Cardiac muscle cell (in vitro differentiated cells and primary cell): ENCODE measurements around the gene VCAN. TPM values are rescaled to one million over a fixed set of nuclear protein-coding genes. Genes with fewer than 3 reads are reported as not detected.

ENCODE experiments used
- DNase-seq, 2 donors: peaks; one replicate each; pipeline versions ENCODE4 v3.0.0 to v3.0.0-alpha.2; 2010 to 2017; ENCODE audit warnings: low read depth in 1 of 2, low spot score in 1 of 2
- H3K27ac ChIP-seq: fragments of 200-600 bp; sonication (generic); 2 replicates; pipeline ENCODE4 v1.5.1; 2016
- H3K27me3 ChIP-seq: fragments of 200-600 bp; sonication (generic); 2 replicates; pipeline ENCODE4 v1.6.0; 2016; ENCODE audit warnings: control low read depth
- H3K36me3 ChIP-seq: fragments of 200-600 bp; sonication (generic); 2 replicates; pipeline ENCODE4 v1.5.1; 2016; ENCODE audit warnings: control low read depth
- H3K4me1 ChIP-seq: fragments of 200-600 bp; sonication (generic); 2 replicates; pipeline ENCODE4 v1.8.1; 2017; ENCODE audit warnings: low read depth, mild to moderate bottlenecking, mixed run types
- H3K4me3 ChIP-seq: fragments of 200-600 bp; sonication (generic); 2 replicates; pipeline ENCODE4 v1.5.1; 2016; ENCODE audit warnings: mild to moderate bottlenecking
- H3K9me3 ChIP-seq: fragments of 200-600 bp; sonication (generic); 2 replicates; pipeline ENCODE4 v1.5.1; 2017; ENCODE audit warnings: low read depth, mild to moderate bottlenecking, control low read depth
- polyA plus RNA-seq: library from polyadenylated mRNA; unstranded; fragments of >200 nt; fragmentation: Nextera tagmentation; extraction: Ambion mirVana; gene quantifications from 2 replicates; pipeline ENCODE4 v1.2.1, GENCODE V29; 2016
- total RNA-seq: library from RNA; depleted of rRNA; stranded (reverse); fragments of >200 nt; gene quantifications from 2 replicates; pipeline ENCODE4 v1.2.3, GENCODE V29; 2016
- TF ChIP-seq, protein P1 (sequence below): IDR thresholded peaks from 2 replicates; pipeline ENCODE4 v1.5.1; 2012; ENCODE audit warnings: low read depth, mild to moderate bottlenecking, low read length

VCAN gene
- total and polyA plus RNA-seq, 2 experiments from 2014 or later: 184 to 618 TPM

GRCh38 chr5:83490203-83490602, 18.7 kb downstream of the VCAN start:
- DNase-seq: no peak
- Histone ChIP-seq H3K9me3 (no peaks in the 10 kb centered on the region), H3K27ac (peak overlapping the region; percentile 32), H3K4me3 (no peak overlapping the region), H3K27me3 (no peaks in the 10 kb centered on the region), H3K36me3 (peaks cover 75% of the 10 kb centered on the region), H3K4me1 (peaks cover 24% of the 10 kb centered on the region)
- TF ChIP-seq, protein P1, sequence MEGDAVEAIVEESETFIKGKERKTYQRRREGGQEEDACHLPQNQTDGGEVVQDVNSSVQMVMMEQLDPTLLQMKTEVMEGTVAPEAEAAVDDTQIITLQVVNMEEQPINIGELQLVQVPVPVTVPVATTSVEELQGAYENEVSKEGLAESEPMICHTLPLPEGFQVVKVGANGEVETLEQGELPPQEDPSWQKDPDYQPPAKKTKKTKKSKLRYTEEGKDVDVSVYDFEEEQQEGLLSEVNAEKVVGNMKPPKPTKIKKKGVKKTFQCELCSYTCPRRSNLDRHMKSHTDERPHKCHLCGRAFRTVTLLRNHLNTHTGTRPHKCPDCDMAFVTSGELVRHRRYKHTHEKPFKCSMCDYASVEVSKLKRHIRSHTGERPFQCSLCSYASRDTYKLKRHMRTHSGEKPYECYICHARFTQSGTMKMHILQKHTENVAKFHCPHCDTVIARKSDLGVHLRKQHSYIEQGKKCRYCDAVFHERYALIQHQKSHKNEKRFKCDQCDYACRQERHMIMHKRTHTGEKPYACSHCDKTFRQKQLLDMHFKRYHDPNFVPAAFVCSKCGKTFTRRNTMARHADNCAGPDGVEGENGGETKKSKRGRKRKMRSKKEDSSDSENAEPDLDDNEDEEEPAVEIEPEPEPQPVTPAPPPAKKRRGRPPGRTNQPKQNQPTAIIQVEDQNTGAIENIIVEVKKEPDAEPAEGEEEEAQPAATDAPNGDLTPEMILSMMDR: no peak

DNA sequence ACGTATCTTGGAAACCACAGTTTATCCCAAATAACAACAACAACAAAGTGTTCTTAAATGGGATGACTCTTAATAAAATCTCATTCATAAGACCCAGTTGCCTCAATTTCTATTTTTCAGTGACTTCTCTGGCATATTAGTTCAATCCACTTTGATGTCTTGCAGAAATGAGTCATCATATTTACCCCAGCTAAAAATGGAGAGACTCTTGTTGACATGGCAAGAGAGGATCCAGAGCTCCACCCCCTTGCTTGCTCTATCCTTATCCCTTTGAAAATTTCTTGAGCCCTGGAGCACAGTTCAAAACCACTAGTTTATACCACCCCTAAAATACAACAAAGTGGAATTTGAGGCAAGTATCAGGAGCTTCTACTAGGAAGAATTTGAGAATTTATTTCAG, 20.8 kb downstream of the VCAN start:
- Histone ChIP-seq H3K27ac (peak overlapping the region; percentile 76), H3K27me3 (no peaks in the 10 kb centered on the region), H3K9me3 (no peaks in the 10 kb centered on the region), H3K4me3 (no peak overlapping the region), H3K4me1 (peaks cover 24% of the 10 kb centered on the region), H3K36me3 (peaks cover 78% of the 10 kb centered on the region)
- TF ChIP-seq, protein P1: no peak
- DNase-seq: no peak

GRCh38 chr5:83493644-83494043, 22.1 kb downstream of the VCAN start:
- DNase-seq: no peak
- Histone ChIP-seq H3K27me3 (no peaks in the 10 kb centered on the region), H3K4me1 (peaks cover 14% of the 10 kb centered on the region), H3K36me3 (peaks cover 90% of the 10 kb centered on the region), H3K27ac (peak overlapping the region; percentile 76), H3K4me3 (no peak overlapping the region), H3K9me3 (no peaks in the 10 kb centered on the region)
- TF ChIP-seq, protein P1: no peak

DNA sequence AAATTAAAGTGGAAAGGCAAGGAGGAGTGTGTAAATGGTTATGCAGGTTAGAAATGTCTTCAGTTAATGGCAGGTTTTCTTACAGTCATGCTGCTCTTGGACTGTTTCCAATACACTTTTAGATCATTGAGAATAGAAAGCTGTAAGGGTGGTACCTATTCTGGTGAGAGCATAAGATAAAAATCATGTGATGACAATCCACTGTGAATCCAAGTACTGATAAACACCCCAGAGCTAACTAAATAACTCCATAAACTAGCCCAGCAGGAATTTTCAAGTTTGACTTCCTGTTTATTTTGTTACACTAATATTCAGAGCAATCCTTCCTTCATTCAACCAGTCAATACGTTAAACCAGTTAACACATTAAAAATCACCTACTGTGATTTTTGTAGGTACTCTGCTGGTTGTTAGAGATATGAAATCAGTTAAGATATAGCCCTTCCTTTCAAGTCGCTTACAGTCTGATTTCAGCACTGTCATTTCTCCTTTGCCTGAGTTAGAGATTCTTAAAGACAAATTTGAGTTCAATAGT, 22.6 kb downstream of the VCAN start:
- DNase-seq: no peak
- no peaks in the 10 kb centered on the region for H3K27me3 ChIP-seq
- no peaks in the 10 kb centered on the region for H3K9me3 ChIP-seq
- peaks cover 14% of the 10 kb centered on the region for H3K4me1 ChIP-seq
- H3K4me3 ChIP-seq: no peak overlapping the region
- TF ChIP-seq, protein P1: no peak
- peaks cover 93% of the 10 kb centered on the region for H3K36me3 ChIP-seq
- peak overlapping the region; percentile 76 for H3K27ac ChIP-seq

- Histone ChIP-seq H3K4me3 (no peak overlapping the region), H3K4me1 (peaks cover 14% of the 10 kb centered on the region), H3K27me3 (no peaks in the 10 kb centered on the region), H3K36me3 (peaks cover 95% of the 10 kb centered on the region), H3K9me3 (no peaks in the 10 kb centered on the region), H3K27ac (peak overlapping the region; percentile 76)
- DNase-seq: peak in 1 of 2 donors; percentile 18
- TF ChIP-seq, protein P1: no peak
Measured at GRCh38 chr5:83494666-83495065, 23.1 kb downstream of the VCAN start.
